Activated CD4-positive, alpha-beta T cell treated with anti-CD3 and anti-CD28 coated beads, Interleukin-2, amount 50 U/mL, for 16 hours (primary cell): Measurements from ENCODE around the gene CLASRP.

ENCODE experiments used
- DNase-seq: peaks from one replicate; pipeline ENCODE4 v3.0.0-alpha.2; 2020

CLASRP gene

DNA sequence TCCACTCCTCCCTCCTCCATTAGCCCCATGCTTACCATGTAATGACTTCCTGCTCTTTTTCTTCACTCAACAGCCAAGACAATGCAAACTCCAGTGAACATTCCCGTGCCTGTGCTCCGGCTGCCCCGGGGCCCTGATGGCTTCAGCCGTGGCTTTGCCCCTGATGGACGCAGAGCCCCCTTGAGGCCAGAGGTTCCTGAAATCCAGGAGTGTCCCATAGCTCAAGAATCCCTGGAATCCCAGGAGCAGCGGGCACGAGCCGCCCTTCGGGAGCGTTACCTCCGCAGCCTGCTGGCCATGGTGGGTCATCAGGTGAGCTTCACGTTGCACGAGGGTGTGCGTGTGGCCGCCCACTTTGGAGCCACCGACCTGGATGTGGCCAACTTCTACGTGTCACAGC lies 51.2 kb downstream of the CLASRP start:
- DNase-seq = no peak

DNA sequence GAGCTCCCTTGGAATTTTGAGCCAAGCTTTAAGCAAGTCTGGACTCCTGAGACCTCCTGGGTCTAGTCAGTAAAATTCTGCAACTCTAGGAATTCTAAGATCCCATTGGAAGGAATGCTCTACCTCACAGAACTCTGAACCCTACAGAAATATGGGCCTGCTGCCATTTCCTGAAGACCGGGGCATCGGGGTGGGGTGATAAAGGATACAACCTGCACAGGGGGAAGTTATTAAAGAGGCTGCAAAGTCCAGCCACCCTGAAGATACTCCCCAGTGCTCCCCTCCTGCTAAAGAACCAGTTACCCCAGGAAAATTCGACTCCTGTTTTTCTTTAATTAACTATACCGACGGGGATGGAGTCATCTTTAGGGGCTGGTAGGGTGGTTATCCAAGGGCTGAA lies 51.8 kb downstream of the CLASRP start:
- no peak for DNase-seq

DNA sequence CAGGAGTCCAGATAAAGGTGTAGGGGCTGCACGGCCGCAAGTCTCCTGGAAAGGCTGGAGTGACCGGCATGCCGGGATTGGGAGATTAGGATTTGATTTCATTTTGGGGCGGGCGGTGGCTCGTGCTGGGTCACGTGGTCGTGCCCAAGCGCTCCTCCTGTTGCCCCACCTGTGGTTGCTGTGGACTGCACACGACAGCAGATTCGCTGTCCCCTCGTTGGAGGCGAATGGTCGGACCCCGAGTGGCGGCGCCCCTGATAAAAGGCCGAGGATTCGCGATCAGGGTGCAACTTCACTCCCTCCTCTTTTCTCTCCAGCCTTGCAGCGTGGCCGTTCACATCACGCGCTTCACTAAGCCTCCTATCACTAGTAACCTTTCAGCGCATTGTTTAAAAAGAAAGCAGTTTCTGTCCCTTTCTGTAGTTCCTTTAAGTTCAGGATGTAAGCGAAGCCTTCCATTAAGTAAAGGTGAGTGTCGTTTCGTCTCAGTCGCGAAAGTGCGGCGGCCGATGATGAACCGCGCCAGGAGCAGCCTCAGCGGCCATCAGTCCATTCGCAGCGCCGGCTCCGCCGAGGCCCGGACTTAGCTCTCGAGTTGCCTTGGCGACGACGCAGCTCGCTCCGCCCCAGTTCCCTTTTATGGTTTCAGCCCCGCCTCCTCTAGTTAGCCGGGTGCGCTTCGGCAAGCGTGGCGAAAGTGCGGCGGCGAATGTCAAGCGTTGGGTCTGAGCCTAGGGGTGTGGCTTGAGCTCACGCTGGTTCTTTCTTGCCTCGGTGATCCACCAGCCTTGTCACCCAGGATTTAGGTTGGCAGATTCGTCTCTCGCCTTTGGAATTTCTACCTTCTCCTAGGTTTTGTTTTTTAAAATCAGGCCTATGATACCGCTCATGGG lies 52.4 kb downstream of the CLASRP start:
- peak; percentile 98 for DNase-seq

GRCh38 chr19:45092747-45093678 lies 54.2 kb downstream of the CLASRP start, which contains the start of gene PPP1R37:
PPP1R37 (plus strand) TSS chr19:45093179; CDS start chr19:45093326, 147 bp downstream.
- DNase-seq = peak; percentile 95

- no peak for DNase-seq
Measured at GRCh38 chr19:45094137-45094536, 55.3 kb downstream of the CLASRP start.

DNA sequence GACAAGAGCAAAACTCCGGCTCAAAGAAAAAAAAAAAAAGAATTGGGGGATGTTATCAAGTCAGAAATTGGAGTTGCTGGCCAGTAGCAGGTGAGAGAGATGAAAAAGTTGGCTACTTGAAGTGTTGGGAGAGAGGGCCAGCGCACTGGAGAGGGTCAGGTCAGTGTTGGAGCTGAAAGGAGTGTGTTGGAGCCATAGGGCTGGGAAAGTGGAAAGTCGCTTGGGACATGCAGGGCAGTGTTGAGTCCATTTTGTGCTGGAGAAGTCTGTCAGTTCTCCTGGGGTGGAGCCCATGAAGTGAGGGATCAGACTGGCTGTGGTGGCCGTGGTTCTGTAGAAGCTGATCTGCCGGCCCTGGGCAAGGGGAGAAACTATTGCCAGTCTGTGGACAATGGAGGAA lies 55.9 kb downstream of the CLASRP start:
- DNase-seq = no peak

DNA sequence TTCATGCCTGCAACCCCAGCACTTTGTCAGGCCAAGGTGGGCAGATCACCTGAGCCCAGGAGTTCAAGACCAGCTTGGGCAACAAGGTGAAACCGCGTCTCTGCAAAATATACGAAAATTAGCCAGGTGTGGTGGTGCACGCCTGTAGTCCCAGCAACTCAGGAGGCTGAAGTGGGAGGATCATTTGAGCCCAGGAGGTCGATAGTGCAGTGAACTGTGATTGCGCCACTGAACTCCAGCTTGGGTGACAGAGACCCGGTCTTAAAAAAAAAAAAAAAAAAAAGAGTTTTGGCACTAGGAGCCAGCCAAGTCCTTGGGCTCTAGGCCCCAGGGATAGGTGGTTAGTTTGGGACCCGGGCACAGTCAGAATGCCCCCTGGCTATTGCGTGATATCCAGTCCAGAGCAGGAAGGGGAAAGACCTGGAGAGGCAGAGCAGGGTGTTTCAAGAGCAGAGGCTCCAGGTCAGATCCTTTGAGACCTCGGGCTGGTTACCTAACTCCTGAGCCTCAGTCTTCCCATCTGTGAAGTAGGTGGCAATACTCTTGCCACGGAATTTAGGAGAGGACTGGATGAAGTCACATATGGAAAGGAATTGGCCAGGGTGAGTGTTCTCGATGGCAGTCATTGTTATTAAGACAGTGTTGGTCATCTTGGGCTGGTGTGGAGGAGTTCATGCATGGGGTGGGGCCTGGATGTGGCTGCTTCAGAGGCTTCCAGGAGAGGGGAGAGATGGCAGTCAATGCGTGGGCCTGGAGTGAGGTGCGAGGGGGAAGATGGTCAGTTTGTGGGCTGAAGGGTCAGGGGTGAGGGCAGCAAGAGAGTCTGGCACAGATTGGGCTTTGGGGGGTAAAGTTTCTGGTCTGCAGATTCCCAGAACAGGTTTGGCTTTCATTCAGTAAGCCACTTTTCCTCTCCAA lies 56.9 kb downstream of the CLASRP start:
- DNase-seq = no peak

DNA sequence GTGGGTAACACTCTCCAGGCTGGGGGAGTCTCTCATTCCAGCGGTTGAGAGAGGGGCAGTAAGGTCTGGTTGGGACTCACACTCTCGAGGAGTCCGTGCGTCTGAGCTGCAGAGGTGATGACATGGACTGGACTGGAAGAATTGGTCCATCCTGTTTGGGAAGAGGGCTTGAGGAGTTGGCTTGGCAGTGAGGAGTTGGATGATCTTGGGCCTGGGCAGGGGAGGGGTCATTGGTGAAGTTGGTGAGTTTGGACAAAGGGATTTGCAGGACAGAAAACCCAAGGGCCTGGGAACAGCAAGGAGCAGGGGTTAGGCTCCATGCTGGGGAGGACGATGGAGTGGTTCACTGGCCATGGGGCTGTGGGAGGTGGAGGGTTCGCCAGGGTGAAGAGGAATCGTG lies 57.9 kb downstream of the CLASRP start:
- no peak for DNase-seq

DNA sequence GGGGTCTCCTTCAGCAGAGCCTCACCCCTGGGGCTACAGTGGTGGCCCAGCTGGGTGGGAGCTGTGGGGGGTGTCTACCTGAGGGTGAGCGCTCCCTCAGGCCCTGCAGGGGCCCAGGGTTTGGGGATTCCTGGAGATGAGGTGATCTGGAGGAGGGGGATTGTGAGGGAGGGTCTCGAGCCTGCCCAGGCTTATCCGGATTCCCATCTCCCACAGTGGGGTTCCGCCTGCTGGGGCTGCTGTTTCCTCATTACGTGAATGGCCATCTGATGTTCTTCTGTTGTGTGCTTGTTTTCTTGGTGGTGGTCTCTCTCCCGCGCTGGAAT lies 58.6 kb downstream of the CLASRP start:
- DNase-seq = no peak

DNA sequence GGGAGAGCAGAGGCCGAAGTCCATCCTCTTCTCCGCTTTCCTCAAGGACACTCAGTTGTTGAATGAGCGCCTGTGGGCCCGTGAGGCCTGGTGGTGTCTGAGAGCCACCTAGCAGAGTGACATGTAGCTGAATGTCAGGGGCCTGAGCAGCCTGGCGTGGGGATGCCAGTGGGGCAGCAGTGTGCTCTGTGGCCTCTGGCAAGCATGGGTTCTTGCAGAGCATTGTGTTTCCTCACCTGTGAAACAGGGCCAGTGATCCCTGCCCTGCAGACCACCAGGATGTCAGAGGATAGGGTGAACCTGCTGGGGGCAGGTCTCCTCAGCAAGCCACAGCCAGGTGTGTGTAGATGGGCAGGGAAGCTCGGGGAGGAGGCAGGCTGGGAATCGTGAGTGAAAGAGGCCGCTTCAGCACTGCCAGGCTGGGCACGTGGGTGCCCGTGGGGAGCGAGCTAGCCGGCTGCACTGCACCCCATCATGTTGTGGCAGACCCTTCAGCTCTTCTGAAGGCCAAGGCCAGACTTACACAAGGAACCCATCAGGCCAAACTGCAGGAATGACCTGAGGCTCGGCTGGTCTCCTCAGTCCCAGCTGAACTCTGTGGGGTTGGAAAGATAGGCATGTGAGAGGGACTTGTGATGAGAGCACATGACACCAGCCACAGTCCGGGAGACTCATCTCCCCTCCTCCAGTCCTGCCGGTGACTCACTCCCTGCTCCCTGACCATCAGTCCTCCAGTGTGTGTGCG lies 59.1 kb downstream of the CLASRP start:
- DNase-seq = no peak

- no peak for DNase-seq
Measured at GRCh38 chr19:45098521-45099466, 59.9 kb downstream of the CLASRP start.

- DNase-seq = no peak
Measured at GRCh38 chr19:45099467-45100191, 60.8 kb downstream of the CLASRP start.

DNA sequence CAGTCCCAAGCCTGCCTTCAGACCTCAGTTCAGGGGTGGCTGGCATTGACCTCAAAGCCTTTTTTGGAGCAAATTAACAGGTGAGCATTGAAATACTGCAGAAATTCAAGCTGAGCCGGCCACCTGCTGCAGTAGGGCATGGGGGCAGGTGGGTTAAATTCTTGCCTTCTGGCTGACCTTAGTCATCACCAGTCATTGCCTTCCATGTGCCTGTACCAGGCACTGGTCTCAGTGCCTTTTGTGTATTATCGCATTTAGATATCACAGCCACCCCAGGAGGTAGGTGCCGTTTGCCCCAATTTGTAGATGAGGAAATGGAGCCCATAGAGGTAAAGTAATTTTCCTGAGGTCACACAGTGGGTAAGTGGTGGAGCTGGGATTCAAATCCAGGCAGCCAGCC lies 61.4 kb downstream of the CLASRP start:
- DNase-seq = no peak

GRCh38 chr19:45100846-45101252 lies 62.0 kb downstream of the CLASRP start:
- no peak for DNase-seq

- DNase-seq = no peak
Measured at GRCh38 chr19:45101806-45102205, 63.0 kb downstream of the CLASRP start.

GRCh38 chr19:45102481-45102880 lies 63.6 kb downstream of the CLASRP start:
- no peak for DNase-seq

DNA sequence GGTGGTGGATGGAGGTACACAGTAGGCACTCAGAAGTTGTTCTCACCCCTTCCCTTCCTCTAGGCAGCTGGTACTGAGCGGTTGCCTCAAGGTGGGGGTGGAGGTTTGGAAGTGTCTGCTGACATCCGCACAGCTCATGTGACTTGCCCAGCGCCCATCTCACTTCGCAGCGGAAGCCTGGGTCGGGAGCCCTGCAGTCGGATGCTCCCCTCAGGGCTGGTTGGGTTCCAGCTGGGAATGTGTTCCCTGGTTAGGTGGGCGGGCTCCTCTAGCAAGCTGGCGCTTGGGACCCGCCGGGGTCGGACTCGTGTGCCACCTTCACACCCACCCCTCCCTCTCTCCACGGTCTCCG lies 64.3 kb downstream of the CLASRP start:
- DNase-seq = no peak

GRCh38 chr19:45103508-45104319 lies 64.9 kb downstream of the CLASRP start:
- DNase-seq = no peak

DNA sequence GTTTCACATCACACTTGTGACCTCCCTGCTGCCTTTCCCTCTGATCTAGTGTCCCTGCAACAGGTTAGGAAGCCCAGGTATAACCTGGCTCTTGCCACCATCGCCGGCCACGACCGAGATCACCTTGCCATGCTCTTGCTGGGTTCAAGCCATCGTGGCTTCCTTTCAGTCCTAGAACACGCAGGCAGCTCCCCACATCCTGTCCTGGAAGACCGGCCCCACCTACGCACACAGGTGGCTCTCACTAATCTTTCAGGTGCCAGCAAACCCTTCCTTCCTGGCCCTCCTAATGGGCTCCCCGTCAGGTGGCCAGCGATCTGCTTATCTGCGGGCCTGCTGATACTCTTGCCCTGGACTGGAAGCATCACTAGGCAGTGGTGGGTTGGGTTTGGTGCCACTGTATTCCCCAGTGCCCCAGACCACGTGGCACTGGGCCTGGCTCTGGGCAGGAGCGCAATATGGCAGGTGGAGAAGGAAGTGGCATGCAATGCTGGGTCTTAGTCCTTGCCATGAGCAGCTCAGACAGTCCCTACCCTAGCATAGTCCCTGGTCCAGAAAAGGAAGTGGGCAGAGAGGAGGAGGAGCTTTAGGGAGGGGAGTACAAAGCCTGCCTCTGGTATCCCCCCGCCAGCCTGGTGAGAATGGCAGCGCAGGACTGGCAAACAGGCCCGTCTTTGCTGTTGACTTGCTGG lies 66.0 kb downstream of the CLASRP start:
- no peak for DNase-seq
